Endothelial cell of umbilical vein (primary cell): Measurements from ENCODE around the gene CDC42EP3. TPM values are rescaled to one million over a fixed set of nuclear protein-coding genes. Genes with fewer than 3 reads are reported as not detected.

Source experiments
- BruUV-seq: library from RNA; stranded (reverse); fragments of 400-500 nt; replicated peaks from 2 replicates; lab custom pipeline; 2021; lab: Mats Ljungman, UMichigan
- CTCF ChIA-PET: fragments of 300-600, 350-600 bp; sonication (Branson Sonifier 250); formaldehyde crosslinking; loops from one replicate; lab custom pipeline; 2021; ENCODE audit warnings: antibody characterized with exemption, inconsistent platforms; lab: Charles Lee
- POLR2A ChIA-PET: fragments of 300-600, 350-600 bp; sonication (Branson Sonifier 250); formaldehyde crosslinking; loops from one replicate; lab custom pipeline; 2021; ENCODE audit warnings: antibody characterized with exemption, inconsistent platforms; lab: Charles Lee
- DNase-seq: peaks from one replicate; pipeline ENCODE4 v3.0.0-alpha.2; 2011; ENCODE audit warnings: low read depth, low spot score
- FAIRE-seq: peaks from 2 replicates; lab custom pipeline; 2011; peaks lifted over from hg19 to GRCh38; lab: Jason Lieb, UNC
- H2AFZ ChIP-seq: 2 replicates; pipeline ENCODE4 v1.6.0; 2012; ENCODE audit warnings: low read depth, low read length, control low read depth, inconsistent platforms
- H3K27ac ChIP-seq: 2 replicates; pipeline ENCODE4 v1.5.1; 2011; ENCODE audit warnings: low read depth, mild to moderate bottlenecking, control low read depth, low read length, moderate library complexity; ENCODE audit not compliant: insufficient read depth
- H3K27me3 ChIP-seq, 2 experiments: 2 replicates each; pipeline versions ENCODE4 v1.6.0 to v1.6.1; 2011; ENCODE audit warnings: low read length in 2 of 2, mixed read lengths in 1 of 2; ENCODE audit not compliant: control insufficient read depth in 2 of 2, insufficient read depth in 2 of 2
- H3K36me3 ChIP-seq, 2 experiments: 2 replicates in 1 of 2; 3 replicates in 1 of 2; pipeline ENCODE4 v1.5.1; 2011; ENCODE audit warnings: low read length in 2 of 2, mild to moderate bottlenecking in 1 of 2, moderate library complexity in 1 of 2; ENCODE audit not compliant: control insufficient read depth in 2 of 2, insufficient read depth in 2 of 2; ENCODE audit errors: extremely low read depth in 1 of 2
- H3K4me1 ChIP-seq: 3 replicates; pipeline ENCODE4 v1.5.1; 2011; ENCODE audit warnings: mild to moderate bottlenecking, low read length; ENCODE audit not compliant: control insufficient read depth, insufficient read depth; ENCODE audit errors: extremely low read depth
- H3K4me2 ChIP-seq: 2 replicates; pipeline ENCODE4 v1.6.1; 2011; ENCODE audit warnings: low read length, control low read depth, mixed read lengths; ENCODE audit not compliant: insufficient read depth
- H3K4me3 ChIP-seq, 3 experiments: fragments of 200-600 bp in 1 of 3; sonication (generic), shearing (Covaris generic) in 1 of 3; replicated peaks in 1 of 3; 2 replicates each; pipeline ENCODE4 v1.5.1; 2011 to 2016; ENCODE audit warnings: control low read depth in 3 of 3, low read length in 3 of 3, mild to moderate bottlenecking in 2 of 3, inconsistent platforms in 1 of 3, low read depth in 1 of 3, moderate library complexity in 1 of 3; ENCODE audit not compliant: insufficient read depth in 1 of 3
- H3K79me2 ChIP-seq: 2 replicates; pipeline ENCODE4 v1.6.0; 2012; ENCODE audit warnings: low read length, inconsistent platforms; ENCODE audit not compliant: control insufficient read depth, insufficient read depth
- H3K9ac ChIP-seq: replicated peaks from 2 replicates; pipeline ENCODE3; 2011; ENCODE audit warnings: low read length, control low read depth; ENCODE audit not compliant: insufficient read depth; ENCODE audit errors: extremely low read depth
- H3K9me1 ChIP-seq: replicated peaks from 3 replicates; pipeline ENCODE4 v1.6.0; 2011; ENCODE audit warnings: mild to moderate bottlenecking, low read length; ENCODE audit not compliant: control insufficient read depth, insufficient read depth; ENCODE audit errors: extremely low read depth
- H3K9me3 ChIP-seq: replicated peaks from 2 replicates; pipeline ENCODE4 v1.5.1; 2012; ENCODE audit warnings: low read length, inconsistent platforms; ENCODE audit not compliant: control insufficient read depth, insufficient read depth
- H4K20me1 ChIP-seq: replicated peaks from 2 replicates; pipeline ENCODE3; 2011; ENCODE audit warnings: mild to moderate bottlenecking, low read length; ENCODE audit not compliant: control insufficient read depth, insufficient read depth; ENCODE audit errors: extremely low read depth
- CTCF ChIP-seq, 2 donors: IDR thresholded peaks; 1 replicate in 1 of 2; 2 replicates in 1 of 2; pipeline ENCODE4 v1.5.1; 2011; ENCODE audit warnings: low read length in 2 of 2, mild to moderate bottlenecking in 2 of 2, moderate library complexity in 2 of 2, control low read depth in 1 of 2, inconsistent platforms in 1 of 2, low read depth in 1 of 2; ENCODE audit not compliant: insufficient read depth in 1 of 2; ENCODE audit errors: extremely low read depth in 1 of 2
- EZH2 ChIP-seq: IDR thresholded peaks from 2 replicates; pipeline ENCODE4 v1.6.1; 2012; ENCODE audit warnings: borderline replicate concordance, low read depth, mild to moderate bottlenecking, moderate library complexity, low read length, inconsistent platforms; ENCODE audit not compliant: severe bottlenecking
- FOS ChIP-seq: IDR thresholded peaks from 2 replicates; pipeline ENCODE4 v1.6.1; 2011; ENCODE audit warnings: mild to moderate bottlenecking, low read length, moderate library complexity, borderline replicate concordance; ENCODE audit not compliant: insufficient read depth
- GATA2 ChIP-seq: IDR thresholded peaks from 2 replicates; pipeline ENCODE4 v1.7.0; 2011; ENCODE audit warnings: low read depth, mild to moderate bottlenecking, moderate library complexity, mixed read lengths, low read length; ENCODE audit not compliant: insufficient read length, insufficient read depth
- JUN ChIP-seq: IDR thresholded peaks from 2 replicates; pipeline ENCODE4 v1.6.1; 2011; ENCODE audit warnings: borderline replicate concordance, low read depth; ENCODE audit not compliant: insufficient read length, insufficient read depth
- MAX ChIP-seq: IDR thresholded peaks from 2 replicates; pipeline ENCODE4 v1.6.1; 2011; ENCODE audit not compliant: insufficient read depth, insufficient read length
- MYC ChIP-seq: IDR thresholded peaks from one replicate; pipeline ENCODE4 v1.6.1; 2011; ENCODE audit warnings: mild to moderate bottlenecking, low read depth, low read length
- POLR2A ChIP-seq: IDR thresholded peaks from 2 replicates; pipeline ENCODE4 v1.6.1; 2012; ENCODE audit warnings: low read depth, mild to moderate bottlenecking, control low read depth, low read length
- POLR2AphosphoS5 ChIP-seq: IDR thresholded peaks from 2 replicates; pipeline ENCODE4 v1.6.1; 2012; ENCODE audit warnings: low read depth, mild to moderate bottlenecking, control low read depth, low read length, moderate library complexity; ENCODE audit not compliant: insufficient read depth
- dilution Hi-C: fragments of 300-500 bp; cut with MboI; formaldehyde crosslinking; loops from one replicate; pipeline ENCODE4 v1.15.0; 2019; ENCODE audit warnings: low sequenced_read_pairs; ENCODE audit not compliant: extremely low pct_ligation_motif_present
- intact Hi-C: fragments of 100-400 bp; cut with micrococcal nuclease; formaldehyde crosslinking; loops from one replicate; pipeline ENCODE4 v1.10.0; 2022
- polyA plus RNA-seq, 4 experiments: library from polyadenylated mRNA; depleted of rRNA in 3 of 4; stranded (reverse) in 3 of 4; unstranded in 1 of 4; fragments of >200 nt; gene quantifications; 2 replicates each; pipeline versions ENCODE4 v1.2.1 to v1.2.3, GENCODE V29; 2011 to 2012; ENCODE audit warnings: missing spikeins in 1 of 4
- total RNA-seq: library from RNA; stranded (reverse); gene quantifications from 2 replicates; pipeline ENCODE4 v1.2.3, GENCODE V29; 2021

CDC42EP3 gene
- total and polyA plus RNA-seq, 2 donors (not counting 3 experiments of a cell fraction or from before 2014, with no cell fraction given) = 14.6 to 54.7 TPM

DNA sequence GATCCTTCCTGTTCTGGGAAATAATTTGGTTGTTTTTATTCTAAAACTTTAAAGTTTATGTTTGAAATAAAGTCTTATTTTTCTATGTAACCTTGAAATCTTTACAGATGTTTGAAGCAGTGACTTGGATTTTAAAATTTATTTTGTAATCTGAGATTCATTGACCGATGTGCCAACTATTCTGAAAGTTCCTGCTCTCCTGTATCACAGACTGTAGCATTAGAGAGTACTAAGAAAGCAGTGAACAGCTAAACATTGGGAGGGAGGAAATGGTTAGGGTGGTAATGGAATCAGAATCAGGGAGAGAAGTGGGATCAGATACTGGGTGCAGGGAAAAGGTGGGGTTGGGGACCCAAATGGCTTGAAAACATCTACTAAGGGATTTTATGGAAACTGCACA is 69.9 kb downstream of the CDC42EP3 start:
- H3K4me1 ChIP-seq = peaks cover 14% of the 10 kb centered on the region
- no peak for FAIRE-seq
- no peak overlapping the region for H3K4me3 ChIP-seq
- CTCF ChIA-PET = no interaction called here
- no peaks in the 10 kb centered on the region for H3K36me3 ChIP-seq
- dilution Hi-C loops (no loop called here), intact Hi-C loops (no loop called here)
- H3K9me3 ChIP-seq = no peaks in the 10 kb centered on the region
- H2AFZ ChIP-seq = no peak overlapping the region
- no peaks in the 10 kb centered on the region for H3K79me2 ChIP-seq
- H3K4me2 ChIP-seq = no peak overlapping the region
- H3K27ac ChIP-seq = no peak overlapping the region
- POLR2A ChIA-PET = no interaction called here
- no TSS peak for BruUV-seq
- no peak overlapping the region for H3K9ac ChIP-seq
- H4K20me1 ChIP-seq = no peaks in the 10 kb centered on the region
- H3K9me1 ChIP-seq = no peaks in the 10 kb centered on the region
- no peaks in the 10 kb centered on the region for H3K27me3 ChIP-seq
- TF ChIP-seq MAX = no peak
- TF ChIP-seq JUN = no peak
- no peak for TF ChIP-seq EZH2
- no peak for DNase-seq

GRCh38 chr2:37600735-37601134 is 70.7 kb downstream of the CDC42EP3 start:
- no TSS peak for BruUV-seq
- Histone ChIP-seq H4K20me1 (no peaks in the 10 kb centered on the region), H3K9me3 (no peaks in the 10 kb centered on the region), H3K9me1 (no peaks in the 10 kb centered on the region), H2AFZ (no peak overlapping the region), H3K9ac (no peak overlapping the region), H3K4me2 (no peak overlapping the region), H3K79me2 (no peaks in the 10 kb centered on the region), H3K4me1 (peaks cover 14% of the 10 kb centered on the region), H3K4me3 (no peak overlapping the region), H3K27me3 (no peaks in the 10 kb centered on the region), H3K27ac (no peak overlapping the region), H3K36me3 (no peaks in the 10 kb centered on the region)
- no peak for TF ChIP-seq POLR2A
- TF ChIP-seq EZH2 = no peak
- no peak for TF ChIP-seq POLR2AphosphoS5
- no peak for TF ChIP-seq CTCF (IDR thresholded peaks at IDR 0.05; ENCODE audit: extremely low read depth in 1 of 2, insufficient read depth in 1 of 2, low read depth in 1 of 2, low read length in 2 of 2)
- TF ChIP-seq JUN = no peak
- no peak for TF ChIP-seq MYC
- TF ChIP-seq MAX = no peak
- TF ChIP-seq GATA2 = no peak
- TF ChIP-seq FOS = no peak
- FAIRE-seq (no peak), DNase-seq (no peak)
- intact Hi-C loops (no loop called here), dilution Hi-C loops (no loop called here)
- CTCF ChIA-PET = interaction anchor here (1.1 kb wide), 1 partner anchor 186 kb away, joined by 5 read pairs; no protein-coding TSS in a partner anchor
- POLR2A ChIA-PET = no interaction called here
